HG03139 (cell line): ENCODE measurements around the gene PRR36.
A peak's percentile ranks its signal among the peaks of the same experiment; 100 is the strongest.
"Not testable (repeated sequence)": the region's sequence is repeated elsewhere in the genome, so short reads cannot be mapped to it uniquely, and the experiment has no call there.

Experiments used
- ATAC-seq: cut with Tn5 transposase; IDR thresholded peaks from one replicate; pipeline ENCODE4 v1.9.1; 2021; ENCODE audit not compliant: unreplicated experiment

Gene PRR36

DNA sequence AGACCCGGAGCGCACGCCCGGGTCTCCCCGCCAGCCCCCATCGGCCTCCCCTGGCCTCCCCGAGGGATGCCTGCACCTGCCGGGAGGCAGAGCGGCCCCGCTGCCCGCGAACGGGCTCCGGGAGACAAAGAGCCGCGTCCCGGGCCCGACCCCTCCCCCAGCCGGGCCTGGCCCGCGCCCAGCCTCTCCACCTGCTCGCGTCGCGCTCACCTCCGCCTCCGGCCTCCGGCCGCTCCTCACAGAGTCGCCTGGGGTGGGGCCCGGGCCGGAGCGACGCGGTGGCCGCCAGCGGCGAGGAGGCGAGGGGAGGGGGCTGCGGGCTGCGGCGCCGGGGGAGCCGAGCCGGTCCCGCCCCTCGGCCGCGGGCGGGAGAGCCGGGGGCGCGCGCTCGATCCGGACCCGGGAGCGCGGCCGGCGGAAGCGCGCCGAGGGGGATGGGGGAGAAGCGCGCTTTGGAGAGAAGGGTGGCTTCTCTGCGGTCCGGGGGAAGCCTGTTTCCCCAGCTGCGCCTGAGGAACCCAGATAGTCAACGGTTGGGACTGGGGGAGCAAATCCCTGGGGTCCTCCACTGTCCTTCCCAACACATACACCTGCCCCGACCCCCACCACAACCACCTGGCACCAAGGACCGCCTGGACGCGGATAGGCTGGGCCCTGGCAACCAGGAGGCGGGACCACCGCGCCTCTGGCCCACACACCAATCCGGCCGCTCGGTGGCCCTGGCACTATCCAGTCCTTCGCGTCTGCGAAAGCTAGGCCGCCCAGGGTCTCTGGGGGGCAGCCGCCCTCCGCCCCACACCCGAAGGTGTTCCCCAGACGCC, at the start of gene PRR36:
TSS of gene PRR36 (minus strand) at position 315 of the 821 bp plus-strand sequence. CDS start 701 bp downstream, outside the sequence.
- no peak for ATAC-seq

DNA sequence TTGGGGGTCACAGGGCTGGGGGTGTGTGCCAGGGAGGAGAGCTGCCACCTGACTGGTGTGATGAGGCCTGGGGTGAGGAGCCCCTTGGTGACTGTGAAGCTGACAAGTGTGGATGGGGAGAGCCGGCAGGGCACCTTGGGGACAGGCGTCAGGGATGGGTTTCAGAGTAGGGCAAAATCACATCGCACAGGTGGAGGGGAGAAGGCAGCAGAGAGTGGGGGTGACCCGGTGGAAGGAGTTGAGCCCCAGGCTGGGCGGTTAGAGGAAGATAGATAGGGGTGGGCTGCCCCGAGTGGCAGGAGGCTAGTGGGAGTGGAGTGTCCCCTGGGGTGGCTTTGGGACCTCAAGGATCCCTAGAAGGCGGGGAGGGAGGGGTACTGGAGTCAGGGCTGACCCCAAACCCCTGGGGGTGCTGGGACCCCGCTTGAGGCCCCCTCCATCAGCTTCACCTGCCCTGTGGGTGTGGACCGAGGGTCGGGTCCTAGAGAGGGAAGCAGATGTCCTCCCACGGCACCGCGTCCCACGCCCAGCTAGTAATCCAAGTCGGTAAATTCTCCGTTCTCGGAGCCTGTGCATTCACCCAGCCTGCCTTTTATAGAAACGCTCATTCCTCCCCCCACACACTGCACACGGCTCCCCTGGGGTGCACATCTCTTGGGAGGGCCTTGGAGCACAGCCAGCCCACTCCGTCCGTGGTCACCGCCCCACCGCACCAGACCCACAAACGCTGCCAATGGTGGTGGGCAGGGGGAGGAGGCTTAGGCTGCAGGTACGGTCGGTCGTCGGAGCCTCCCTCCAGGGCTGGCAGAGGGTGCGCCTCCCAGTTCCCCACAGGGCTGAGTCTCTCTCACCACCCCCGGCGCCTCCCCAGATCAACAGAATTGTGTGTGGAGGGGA, 49.4 kb upstream of the PRR36 start:
- ATAC-seq = no peak

DNA sequence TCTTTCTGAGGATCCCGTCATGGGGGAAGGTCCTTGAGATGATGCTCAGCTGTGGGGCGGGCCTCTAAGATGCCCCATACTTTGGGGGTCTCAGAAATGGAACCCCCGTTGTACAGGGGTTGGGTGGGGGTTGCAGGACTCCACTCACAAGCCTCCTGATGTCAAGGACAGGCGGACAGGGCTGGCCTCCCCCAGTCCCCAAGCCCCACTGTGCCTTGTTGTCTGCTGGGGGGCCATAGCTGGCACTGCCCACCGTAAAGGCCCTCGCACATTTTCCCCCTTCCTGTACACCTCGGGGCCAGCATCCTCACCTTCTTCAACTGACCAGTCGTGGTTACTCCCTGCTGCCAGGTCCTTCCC, 48.6 kb upstream of the PRR36 start:
- no peak for ATAC-seq

DNA sequence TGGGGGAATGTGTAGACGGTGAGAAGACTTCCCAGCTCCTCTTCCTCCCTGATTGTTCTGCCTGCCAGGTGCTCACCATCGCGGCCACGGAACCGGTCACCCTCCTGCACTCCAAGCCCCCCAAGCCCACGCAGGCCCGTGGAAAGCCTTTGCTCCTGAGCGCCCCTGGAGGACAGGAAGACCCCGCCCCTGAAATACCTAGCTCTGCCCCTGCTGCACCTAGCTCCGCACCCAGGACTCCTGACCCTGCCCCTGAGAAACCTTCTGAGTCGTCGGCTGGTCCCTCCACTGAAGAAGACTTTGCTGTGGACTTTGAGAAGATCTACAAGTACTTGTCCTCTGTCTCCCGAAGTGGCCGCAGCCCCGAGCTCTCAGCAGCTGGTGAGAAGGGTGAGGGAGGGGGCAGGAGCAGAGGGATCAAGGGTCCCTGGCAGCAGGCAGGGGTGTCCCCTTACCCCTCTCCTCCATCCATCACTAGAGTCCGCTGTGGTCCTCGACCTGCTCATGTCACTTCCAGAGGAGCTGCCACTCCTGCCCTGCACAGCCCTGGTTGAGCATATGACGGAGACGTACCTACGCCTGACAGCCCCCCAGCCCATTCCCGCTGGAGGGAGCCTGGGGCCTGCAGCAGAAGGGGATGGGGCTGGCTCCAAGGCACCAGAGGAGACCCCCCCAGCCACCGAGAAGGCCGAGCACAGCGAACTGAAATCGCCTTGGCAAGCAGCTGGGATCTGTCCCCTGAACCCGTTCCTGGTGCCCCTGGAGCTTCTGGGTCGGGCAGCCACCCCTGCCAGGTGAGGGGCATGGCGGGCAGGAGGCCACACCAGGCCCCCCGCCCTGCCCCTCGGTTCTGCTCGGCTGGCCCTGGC, 48.0 kb upstream of the PRR36 start:
- no peak for ATAC-seq

DNA sequence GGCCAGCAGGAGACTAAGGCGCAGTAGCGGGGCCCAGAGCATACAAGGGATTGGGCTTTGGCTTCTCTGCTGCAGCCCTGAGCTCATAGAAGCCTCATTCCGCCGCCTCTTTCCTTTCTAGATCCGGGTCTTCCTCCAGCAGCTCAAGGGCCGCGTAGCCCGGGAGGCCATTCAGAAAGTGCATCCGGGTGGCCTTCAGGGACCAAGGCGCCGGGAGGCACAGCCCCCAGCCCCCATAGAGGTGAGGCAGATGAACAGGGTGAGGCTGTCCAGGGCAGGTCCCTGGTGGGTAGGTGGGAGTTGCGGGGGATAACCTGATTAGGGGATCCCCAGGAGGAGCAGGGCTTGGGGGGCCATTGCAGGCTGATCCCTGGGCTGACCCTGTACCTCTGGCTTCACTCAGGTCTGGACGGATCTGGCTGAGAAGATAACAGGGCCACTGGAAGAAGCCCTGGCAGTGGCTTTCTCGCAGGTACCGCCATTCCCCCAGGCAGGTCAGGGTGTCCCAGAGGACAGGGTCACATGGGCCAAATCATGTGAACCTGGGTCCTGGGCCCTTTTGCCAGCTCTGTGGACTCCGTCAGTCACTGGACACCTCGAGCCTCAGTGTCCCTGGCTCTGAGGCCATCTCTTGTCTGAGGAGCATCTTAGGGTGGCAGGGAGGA, 47.2 kb upstream of the PRR36 start:
- no peak for ATAC-seq

DNA sequence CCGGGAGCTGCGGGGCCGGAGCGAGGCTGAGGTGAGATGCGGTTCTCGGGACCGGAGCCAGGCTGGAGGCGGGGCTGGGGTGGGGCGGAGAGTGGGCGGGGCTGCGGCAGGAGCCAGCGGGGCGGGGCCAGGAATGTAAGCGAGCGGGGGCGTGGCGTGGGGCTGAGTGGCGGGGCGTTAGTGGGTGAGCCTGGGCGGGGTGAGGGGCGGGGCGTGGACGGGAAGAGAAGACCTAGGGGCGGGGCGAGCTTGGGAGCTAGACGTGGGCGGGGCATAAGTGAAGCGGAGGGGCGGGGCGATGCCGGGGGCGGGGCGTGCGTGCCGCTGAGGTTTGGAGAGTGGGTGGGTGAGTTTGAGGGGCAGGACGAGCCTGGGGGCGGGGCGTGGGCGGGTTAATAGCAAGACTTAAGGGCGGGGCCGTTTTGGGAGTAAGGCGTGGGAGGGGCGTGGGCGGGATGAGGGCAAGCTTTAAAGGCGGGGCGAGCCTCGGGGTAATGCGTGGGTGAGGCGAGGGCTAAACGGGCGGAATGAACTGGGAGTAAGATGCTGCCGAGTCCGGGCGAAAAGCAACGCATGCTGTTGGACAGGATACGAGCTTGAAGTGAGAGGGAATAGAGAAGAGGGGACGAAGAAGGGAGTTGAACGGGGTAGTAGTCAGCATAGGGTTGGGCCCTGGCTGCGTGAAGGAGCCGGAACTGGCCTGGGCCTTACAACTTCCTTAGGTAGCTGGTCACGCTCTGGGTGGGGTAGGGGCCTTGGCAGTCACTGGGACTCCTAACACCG, 46.5 kb upstream of the PRR36 start:
- ATAC-seq = peak; percentile 32

DNA sequence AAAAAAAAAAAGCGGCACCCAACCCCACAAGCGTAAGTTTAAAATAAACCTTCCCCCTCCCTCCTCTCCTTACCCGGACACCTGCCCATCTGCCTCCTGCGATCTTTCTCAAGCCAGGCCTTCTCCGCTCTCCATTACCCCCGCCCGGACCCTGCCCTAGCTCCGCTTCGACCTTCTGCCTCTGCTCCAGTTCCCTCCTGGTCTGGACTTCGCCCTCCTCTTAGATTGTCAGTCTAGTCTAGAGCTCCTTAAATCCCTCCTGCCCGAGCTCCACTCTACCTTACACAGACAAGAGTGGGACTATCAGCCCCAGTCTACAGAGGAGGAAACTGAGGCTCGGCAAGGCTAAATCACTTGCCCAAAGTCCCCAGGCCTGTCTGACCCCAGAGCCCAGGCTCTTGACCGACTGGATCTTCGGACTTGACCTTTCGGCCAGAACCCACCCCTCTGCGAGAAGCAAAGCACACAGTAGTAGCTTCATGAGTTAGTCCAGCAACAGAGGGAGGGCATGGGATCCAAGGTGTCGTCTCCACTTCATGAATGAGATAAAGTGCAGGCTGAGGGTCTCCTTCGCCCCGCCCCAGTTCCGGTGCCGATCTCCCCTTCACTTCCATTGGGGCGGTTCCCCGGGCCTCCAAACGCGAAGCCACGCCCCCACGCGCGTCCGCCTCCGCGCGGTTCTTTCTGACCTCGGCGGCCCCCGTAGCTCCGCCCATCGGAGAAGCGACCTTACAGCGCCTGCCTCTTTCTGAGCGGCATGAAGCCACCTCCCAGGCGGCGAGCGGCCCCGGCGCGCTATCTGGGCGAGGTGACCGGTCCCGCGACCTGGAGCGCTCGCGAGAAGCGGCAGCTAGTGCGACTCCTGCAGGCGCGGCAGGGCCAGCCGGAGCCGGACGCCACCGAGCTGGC, 45.7 kb upstream of the PRR36 start, which contains the start of gene SNAPC2:
TSS of gene SNAPC2 (plus strand) at position 729 of the 909 bp plus-strand sequence. CDS start at position 758, 29 bp downstream.
- peak; percentile 39 for ATAC-seq

DNA sequence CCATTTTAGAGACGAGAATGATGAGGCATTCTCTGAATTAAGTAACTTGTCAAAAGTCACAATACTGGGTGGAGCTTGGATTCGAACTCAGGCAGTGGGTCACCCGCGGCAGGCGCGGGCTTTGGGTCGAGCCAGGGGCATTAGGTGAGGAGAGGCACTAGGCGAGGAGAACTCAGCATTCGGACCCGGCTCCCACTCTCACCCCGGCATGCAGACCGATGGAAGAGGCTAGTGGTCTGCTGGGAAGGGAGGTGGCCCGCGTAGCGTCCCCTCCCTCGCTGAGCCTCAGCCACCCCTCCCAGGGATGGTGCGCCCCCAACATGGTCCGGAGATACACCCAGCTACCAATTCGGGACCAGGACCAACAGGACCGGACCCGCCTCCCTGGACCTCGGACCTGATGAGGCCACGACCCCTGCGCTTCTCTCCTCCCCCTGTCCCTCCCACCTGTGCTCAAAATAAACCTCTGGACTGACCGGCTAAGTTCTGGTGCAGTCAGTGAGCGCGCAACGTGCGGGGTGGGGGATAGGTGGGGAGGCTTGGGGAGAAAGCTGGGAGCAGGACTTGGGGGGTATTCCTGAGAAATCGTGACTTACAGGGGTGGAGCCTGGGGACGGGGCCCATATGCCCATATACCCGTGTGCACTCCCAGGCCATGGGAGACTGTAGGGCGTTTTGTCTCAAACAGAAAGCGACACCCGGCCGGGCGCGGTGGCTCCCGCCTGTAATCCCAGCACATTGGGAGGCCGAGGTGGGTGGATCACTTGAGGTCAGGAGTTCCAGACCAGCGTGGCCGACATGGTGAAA, 44.6 kb upstream of the PRR36 start:
- no peak for ATAC-seq

DNA sequence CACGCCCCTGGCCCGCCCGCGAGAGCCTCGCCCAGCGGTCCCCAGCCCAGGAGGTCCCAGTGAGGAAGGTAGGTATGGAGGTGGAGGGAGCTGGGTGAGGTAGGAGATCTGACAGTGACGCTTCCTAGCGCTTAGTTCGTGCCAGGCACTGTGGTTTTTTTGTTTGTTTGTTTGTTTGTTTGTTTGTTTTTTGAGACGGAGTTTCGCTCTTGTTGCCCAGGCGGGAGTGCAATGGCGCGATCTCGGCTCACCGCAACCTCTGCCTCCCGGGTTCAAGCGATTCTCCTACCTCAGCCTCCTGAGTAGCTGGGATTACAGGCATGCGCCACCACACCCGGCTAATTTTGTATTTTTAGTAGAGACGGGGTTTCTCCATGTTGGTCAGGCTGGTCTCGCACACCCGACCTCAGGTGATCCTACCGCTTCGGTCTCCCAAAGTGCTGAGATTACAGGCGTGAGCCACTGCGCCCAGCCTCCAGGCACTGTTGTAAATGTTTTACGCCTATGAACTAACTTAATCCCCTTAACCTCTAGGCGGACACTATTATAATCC, 43.9 kb upstream of the PRR36 start:
- ATAC-seq = not testable (repeated sequence)

DNA sequence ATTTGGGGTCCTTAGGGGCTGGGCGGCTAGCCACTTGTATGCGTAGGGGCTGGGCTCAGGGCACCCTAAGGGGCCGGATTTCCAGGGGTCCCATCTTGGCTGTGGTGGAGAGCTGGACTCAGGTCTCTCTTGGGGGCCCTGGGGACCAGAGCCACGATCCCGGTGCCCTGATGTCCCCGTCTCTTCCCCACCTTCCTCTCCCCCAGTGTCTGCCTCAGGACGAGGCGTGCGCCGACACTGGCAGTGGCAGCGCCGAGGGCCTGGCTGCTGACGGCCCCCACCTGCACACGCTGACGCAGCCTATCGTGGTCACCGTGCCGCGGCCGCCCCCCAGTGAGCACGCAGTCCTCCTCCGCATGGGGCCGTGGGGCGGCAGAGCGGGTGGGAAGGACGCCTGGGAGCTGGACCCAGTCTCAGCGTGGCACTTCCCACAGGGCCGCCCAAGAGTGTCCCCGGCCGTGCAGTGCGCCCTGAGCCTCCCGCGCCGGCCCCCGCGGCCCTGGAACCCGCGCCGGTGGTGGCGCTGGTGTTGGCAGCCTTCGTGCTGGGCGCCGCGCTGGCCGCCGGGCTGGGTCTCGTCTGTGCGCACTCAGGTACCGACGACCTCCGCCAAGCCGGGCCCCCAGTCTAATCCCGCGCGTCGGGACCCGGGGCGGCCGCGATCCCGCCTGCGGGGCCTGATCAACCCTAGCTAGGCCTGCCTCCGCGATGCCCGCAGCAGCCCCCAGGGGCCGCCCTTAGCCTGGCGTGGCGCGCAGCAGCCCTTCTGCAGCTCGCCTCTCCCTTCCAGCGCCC, 43.3 kb upstream of the PRR36 start:
- ATAC-seq = no peak

DNA sequence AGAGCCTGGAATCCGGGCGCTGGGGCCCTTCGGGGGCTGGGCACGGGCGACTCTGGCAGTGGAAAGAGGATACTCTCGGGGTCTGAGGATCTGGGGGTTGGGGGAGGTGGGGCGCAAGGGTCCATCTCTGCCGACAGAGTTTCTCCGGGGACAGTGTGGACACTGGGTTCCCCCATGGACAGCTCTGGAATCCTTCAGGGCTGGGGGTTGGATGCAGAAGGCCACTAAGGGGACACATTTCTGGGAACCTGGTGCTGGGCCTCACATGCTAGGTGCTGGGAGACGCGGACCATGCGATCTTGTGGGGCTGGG, 42.7 kb upstream of the PRR36 start:
- no peak for ATAC-seq

DNA sequence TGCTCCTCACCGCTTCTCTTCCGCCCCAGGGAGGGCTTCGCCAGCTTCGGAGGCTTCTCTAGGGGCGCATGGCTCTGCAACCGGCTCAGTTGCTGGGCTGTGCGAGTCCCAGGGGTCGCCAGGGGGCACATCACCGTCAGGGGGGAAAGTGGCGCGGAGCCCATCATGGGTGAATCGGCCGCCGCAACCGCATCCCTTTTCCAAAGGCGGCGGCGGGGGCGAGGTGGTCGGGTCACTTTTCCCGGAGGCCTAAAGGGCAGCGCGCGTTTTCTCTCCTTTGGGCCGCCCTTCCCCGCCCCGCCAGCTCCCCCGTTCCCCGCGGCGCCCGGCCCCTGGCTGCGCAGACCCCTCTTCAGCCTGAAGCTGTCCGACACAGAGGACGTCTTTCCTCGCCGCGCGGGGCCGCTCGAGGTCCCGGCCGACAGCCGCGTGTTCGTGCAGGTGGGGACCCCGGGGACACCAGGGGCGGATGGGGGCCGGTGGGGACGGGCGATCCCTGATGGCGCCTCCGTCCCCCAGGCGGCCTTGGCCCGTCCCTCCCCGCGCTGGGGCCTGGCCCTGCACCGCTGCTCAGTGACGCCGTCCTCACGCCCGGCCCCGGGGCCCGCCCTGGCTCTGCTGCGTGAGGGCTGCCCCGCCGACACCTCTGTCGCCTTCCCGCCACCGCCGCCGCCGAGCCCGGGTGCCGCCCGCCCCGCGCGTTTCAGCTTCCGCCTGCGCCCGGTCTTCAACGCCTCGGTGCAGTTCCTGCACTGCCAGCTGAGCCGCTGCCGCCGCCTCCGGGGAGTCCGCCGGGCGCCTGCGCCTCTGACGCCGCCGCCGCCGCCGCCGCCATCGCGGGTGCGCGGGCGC, 42.1 kb upstream of the PRR36 start:
- no peak for ATAC-seq

DNA sequence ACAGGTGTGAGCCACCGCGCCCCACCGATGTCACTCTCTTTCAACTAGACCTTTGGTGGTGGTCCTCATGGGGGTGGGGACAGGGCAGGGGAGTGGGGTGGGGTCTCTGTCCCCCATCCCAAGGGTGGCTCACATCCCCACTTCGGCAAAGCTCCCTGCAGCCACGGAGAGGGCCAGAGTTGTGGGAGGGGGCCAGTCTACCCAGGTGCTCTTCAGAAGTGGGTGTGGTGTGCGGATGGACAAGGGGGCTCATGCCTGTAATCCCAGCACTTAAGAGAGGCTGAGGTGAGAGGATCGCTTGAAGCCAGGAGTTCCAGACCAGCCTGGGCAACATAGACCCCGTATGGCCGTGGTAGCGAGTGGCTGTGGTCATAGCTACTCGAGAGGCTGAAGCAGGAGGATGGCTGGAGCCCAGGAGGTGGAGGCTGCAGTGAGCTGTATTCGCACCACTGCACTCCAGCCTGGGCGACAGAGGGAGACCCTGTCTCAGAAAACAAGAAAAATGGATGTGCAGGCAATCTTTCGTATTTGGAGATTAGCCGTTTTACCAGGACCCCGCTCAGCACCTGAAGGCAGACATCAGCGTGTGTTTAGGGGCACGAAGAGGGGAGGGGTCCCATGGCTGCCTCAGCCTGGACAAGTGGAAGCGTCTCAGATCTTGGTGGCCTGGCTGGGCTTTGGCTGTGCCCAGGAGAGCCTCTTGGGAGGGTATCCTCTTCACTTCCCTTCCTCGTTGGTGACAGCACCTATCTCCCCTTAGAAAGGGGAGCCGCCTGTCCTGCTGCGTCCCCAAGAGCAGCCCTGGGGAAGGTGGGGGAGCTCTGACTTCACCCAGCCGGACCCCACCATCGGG, 41.3 kb upstream of the PRR36 start:
- ATAC-seq = no peak

DNA sequence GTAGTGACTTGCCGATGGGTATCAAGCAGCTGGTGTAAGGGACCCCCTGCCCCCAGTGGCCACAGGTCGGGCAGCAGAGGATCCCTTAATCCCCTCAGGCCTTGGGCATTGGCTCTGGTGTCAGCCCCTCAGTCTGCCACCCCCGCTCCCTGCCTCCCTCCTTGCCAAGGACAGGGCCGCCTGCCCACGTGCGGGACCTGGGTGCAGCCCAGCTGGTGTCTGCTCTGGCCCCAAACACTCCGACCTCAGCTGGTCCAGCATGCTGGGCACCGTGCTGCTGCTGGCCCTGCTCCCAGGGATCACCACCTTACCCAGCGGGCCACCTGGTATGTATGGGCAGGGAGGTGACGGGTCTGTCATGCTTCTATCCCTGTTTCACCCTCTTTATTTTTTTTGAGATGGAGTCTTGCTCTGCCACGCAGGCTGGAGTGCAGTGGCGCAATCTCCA, 40.4 kb upstream of the PRR36 start, which contains the start of gene TGFBR3L:
TSS of gene TGFBR3L (plus strand) at position 233 of the 448 bp plus-strand sequence.
- ATAC-seq = no peak

DNA sequence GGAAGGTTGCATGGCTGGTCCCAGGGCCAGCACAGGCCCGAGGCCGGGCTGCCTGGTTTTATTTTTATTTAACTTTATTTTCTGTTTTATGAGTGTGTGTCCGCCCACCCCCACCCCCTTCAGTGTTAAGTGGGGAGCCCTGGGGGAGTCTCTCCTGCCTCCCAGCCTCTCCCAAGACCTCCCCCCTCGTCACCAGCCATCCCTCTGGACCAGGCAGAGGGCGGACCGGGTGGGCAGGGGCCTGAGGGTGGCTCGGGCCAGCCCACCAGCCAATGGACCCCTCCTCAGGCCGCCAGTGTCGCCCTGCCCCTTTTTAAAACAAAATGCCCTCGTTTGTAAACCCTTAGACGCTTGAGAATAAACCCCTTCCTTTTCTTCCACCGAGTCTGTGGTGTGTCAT, 39.9 kb upstream of the PRR36 start:
- ATAC-seq = no peak
